Mucosa of descending colon (tissue), 3 donors: Measurements from ENCODE around the gene TRERF1. TPM values are rescaled to one million over a fixed set of nuclear protein-coding genes. Genes with fewer than 3 reads are reported as not detected.
"Not testable (repeated sequence)": the region's sequence is repeated elsewhere in the genome, so short reads cannot be mapped to it uniquely, and the experiment has no call there.

Source experiments
- ATAC-seq: fragments of 200-7000 bp; cut with Tn5 transposase; one replicate; pipeline ENCODE4 v1.9.1; 2020; ENCODE audit warnings: mild to moderate bottlenecking, moderate library complexity
- DNase-seq, 3 donors: peaks; one replicate each; pipeline ENCODE4 v3.0.0-alpha.2; 2020
- H3K36me3 ChIP-seq: fragments of 200-600 bp; one replicate; pipeline ENCODE4 v1.8.0; 2021; ENCODE audit warnings: low read depth, mild to moderate bottlenecking
- H3K4me1 ChIP-seq: fragments of 200-600 bp; one replicate; pipeline ENCODE4 v1.8.0; 2021; ENCODE audit warnings: low read depth, mild to moderate bottlenecking
- H3K4me3 ChIP-seq: fragments of 200-600 bp; one replicate; pipeline ENCODE4 v1.8.0; 2021; ENCODE audit warnings: mild to moderate bottlenecking
- H3K9me3 ChIP-seq: fragments of 200-600 bp; one replicate; pipeline ENCODE4 v1.8.0; 2021; ENCODE audit warnings: mild to moderate bottlenecking
- intact Hi-C, 2 donors: fragments of 100-400 bp; cut with DNase I in 1 of 2; cut with micrococcal nuclease in 1 of 2; formaldehyde crosslinking; loops; one replicate each; pipeline versions ENCODE4 v1.11.0 to v1.11.1; 2022; cut with DNase I, micrococcal nuclease
- total RNA-seq, 3 donors: library from RNA; stranded (reverse); fragmentation: NEBNext Ultra II Directional in 2 of 3; extraction: Animal tissue kit (Norgen Biotek cat#: 25700) in 2 of 3; gene quantifications; one replicate each; pipeline versions ENCODE4 v1.2.1 to v1.2.4, GENCODE V29; 2021 to 2023
- TF ChIP-seq, protein P1 (sequence below): fragments of 200-600 bp; IDR thresholded peaks from one replicate; pipeline ENCODE4 v1.8.0; 2022; ENCODE audit warnings: antibody characterized with exemption, mild to moderate bottlenecking
- donor health status: DM: no; HTN: no; CAD: no; lungs with moderate emphysema.
- donor health status: DM: no; HTN: no; CAD: no.
- donor health status: DM: no; HTN: yes; CAD: no.

TRERF1 gene
- total RNA-seq, 3 donors from 2014 or later: 2.8 to 11.2 (median 3.8) TPM

DNA sequence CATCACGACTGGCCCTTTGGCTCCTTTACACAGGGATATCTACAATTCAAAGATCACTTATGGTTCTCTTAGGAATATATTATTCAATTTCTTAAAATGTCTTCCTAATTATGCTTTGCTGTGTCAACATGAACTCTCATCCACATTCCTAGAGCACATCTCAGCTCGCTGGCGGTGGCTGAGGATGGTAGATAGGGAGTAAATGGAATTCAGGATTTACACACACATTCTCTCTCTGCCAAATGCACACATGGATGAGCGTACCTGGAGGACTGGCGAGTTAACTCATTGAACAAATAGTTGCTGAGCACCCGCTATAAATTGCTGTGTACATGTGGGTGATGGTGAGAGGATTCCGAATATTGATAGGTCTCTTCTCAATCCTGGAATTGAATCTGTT is 229.3 kb downstream of the TRERF1 start:
- ATAC-seq (no peak), DNase-seq (no peak)
- intact Hi-C loops: no loop called here

GRCh38 chr6:42221546-42221945 is 230.2 kb downstream of the TRERF1 start:
- H3K4me1 ChIP-seq: peaks cover 15% of the 10 kb centered on the region
- no peak overlapping the region for H3K4me3 ChIP-seq
- TF ChIP-seq, protein P1, sequence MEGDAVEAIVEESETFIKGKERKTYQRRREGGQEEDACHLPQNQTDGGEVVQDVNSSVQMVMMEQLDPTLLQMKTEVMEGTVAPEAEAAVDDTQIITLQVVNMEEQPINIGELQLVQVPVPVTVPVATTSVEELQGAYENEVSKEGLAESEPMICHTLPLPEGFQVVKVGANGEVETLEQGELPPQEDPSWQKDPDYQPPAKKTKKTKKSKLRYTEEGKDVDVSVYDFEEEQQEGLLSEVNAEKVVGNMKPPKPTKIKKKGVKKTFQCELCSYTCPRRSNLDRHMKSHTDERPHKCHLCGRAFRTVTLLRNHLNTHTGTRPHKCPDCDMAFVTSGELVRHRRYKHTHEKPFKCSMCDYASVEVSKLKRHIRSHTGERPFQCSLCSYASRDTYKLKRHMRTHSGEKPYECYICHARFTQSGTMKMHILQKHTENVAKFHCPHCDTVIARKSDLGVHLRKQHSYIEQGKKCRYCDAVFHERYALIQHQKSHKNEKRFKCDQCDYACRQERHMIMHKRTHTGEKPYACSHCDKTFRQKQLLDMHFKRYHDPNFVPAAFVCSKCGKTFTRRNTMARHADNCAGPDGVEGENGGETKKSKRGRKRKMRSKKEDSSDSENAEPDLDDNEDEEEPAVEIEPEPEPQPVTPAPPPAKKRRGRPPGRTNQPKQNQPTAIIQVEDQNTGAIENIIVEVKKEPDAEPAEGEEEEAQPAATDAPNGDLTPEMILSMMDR: no peak
- ATAC-seq: no peak
- H3K36me3 ChIP-seq: no peaks in the 10 kb centered on the region
- no peaks in the 10 kb centered on the region for H3K9me3 ChIP-seq
- intact Hi-C loops: no loop called here
- no peak for DNase-seq

More for the DNA sequence above, 229.3 kb downstream of the TRERF1 start:
- Histone ChIP-seq H3K4me3 (no peak overlapping the region), H3K4me1 (peaks cover 15% of the 10 kb centered on the region), H3K9me3 (no peaks in the 10 kb centered on the region), H3K36me3 (no peaks in the 10 kb centered on the region)
- TF ChIP-seq, protein P1: no peak

GRCh38 chr6:42220807-42221206 is 230.9 kb downstream of the TRERF1 start:
- no peaks in the 10 kb centered on the region for H3K9me3 ChIP-seq
- TF ChIP-seq, protein P1: no peak
- no peak for DNase-seq
- intact Hi-C loops: no loop called here
- peaks cover 9% of the 10 kb centered on the region for H3K4me1 ChIP-seq
- no peak overlapping the region for H3K4me3 ChIP-seq
- H3K36me3 ChIP-seq: no peaks in the 10 kb centered on the region
- ATAC-seq: no peak

- intact Hi-C loops: no loop called here
- H3K36me3 ChIP-seq: no peaks in the 10 kb centered on the region
- TF ChIP-seq, protein P1: no peak
- peaks cover 12% of the 10 kb centered on the region for H3K4me1 ChIP-seq
- DNase-seq: peak; percentile 92 to 94 (median 93)
- H3K9me3 ChIP-seq: no peaks in the 10 kb centered on the region
- H3K4me3 ChIP-seq: peak within 1 kb of the TSS; percentile 56
- peak; percentile 100 for ATAC-seq
Measured at GRCh38 chr6:42217519-42218367, 234.0 kb downstream of the TRERF1 start, which contains the start of gene MRPS10. Gene MRPS10 (minus strand): TSS chr6:42217861. CDS start chr6:42217849, 12 bp downstream.

DNA sequence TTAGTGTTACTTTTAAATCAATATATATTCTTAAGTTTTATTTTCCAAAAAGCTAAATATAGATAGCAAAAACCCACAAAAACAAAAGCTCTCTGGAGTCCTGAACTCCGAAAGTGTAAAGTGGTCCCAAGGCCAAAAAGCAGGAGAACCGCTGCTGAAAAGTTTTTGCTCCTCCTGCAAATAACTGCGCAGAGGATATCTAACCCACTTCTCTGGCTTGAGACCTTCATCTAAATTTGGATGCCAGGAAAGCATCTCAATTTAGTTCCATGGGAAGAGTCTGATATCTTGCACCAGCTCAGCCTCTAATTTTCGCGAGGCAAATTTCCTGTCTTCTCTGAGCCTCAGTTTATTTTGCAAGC is 234.6 kb downstream of the TRERF1 start:
- TF ChIP-seq, protein P1: no peak
- intact Hi-C loops: no loop called here
- Histone ChIP-seq H3K36me3 (no peaks in the 10 kb centered on the region), H3K4me1 (peaks cover 12% of the 10 kb centered on the region), H3K9me3 (no peaks in the 10 kb centered on the region), H3K4me3 (peak overlapping the region; percentile 56)
- DNase-seq (no peak), ATAC-seq (no peak)

- H3K4me3 ChIP-seq, DNase-seq, ATAC-seq, intact Hi-C loops, H3K36me3 ChIP-seq, H3K9me3 ChIP-seq: not testable (repeated sequence)
- peaks cover 12% of the 10 kb centered on the region for H3K4me1 ChIP-seq
Measured at GRCh38 chr6:42216495-42216894, 235.2 kb downstream of the TRERF1 start.
